KMS-11 (cell line): Measurements from ENCODE around the gene PHYHD1.
"Not testable (repeated sequence)": the region's sequence is repeated elsewhere in the genome, so short reads cannot be mapped to it uniquely, and the experiment has no call there.

ENCODE experiments used
- H2AFZ ChIP-seq: fragments of 200-600 bp; sonication (generic); 2 replicates; pipeline ENCODE4 v1.6.1; 2016; ENCODE audit warnings: antibody characterized with exemption, mixed run types, low read depth
- H3K27ac ChIP-seq: fragments of 200-600 bp; sonication (generic); 2 replicates; pipeline ENCODE4 v1.6.1; 2016; ENCODE audit warnings: mild to moderate bottlenecking, mixed run types
- H3K27me3 ChIP-seq: fragments of 200-600 bp; sonication (generic); 2 replicates; pipeline ENCODE4 v1.6.1; 2017; ENCODE audit warnings: mild to moderate bottlenecking, low read depth, mixed run types, moderate library complexity; ENCODE audit not compliant: insufficient read depth
- H3K36me3 ChIP-seq: fragments of 200-600 bp; sonication (generic); 2 replicates; pipeline ENCODE4 v1.6.1; 2017; ENCODE audit warnings: mild to moderate bottlenecking, mixed run types; ENCODE audit not compliant: insufficient read depth
- H3K4me1 ChIP-seq: fragments of 200-600 bp; sonication (generic); 2 replicates; pipeline ENCODE4 v1.6.1; 2016; ENCODE audit warnings: mild to moderate bottlenecking, low read depth, mixed run types; ENCODE audit not compliant: poor library complexity, severe bottlenecking
- H3K4me2 ChIP-seq: fragments of 200-600 bp; sonication (generic); 2 replicates; pipeline ENCODE4 v1.7.0; 2016; ENCODE audit warnings: mild to moderate bottlenecking, mixed run types
- H3K4me3 ChIP-seq: fragments of 200-600 bp; sonication (generic); IDR thresholded peaks from 2 replicates; pipeline ENCODE4 v1.6.1; 2017; ENCODE audit warnings: low read depth, low read length, mixed read lengths; ENCODE audit not compliant: insufficient read depth
- H3K79me2 ChIP-seq: fragments of 200-600 bp; sonication (generic); 2 replicates; pipeline ENCODE4 v1.6.1; 2016; ENCODE audit warnings: low read depth, mixed run types; ENCODE audit not compliant: insufficient read depth
- H3K9ac ChIP-seq: fragments of 200-600 bp; sonication (generic); 2 replicates; pipeline ENCODE4 v1.6.1; 2016; ENCODE audit warnings: mild to moderate bottlenecking, mixed run types
- H4K20me1 ChIP-seq: fragments of 200-600 bp; sonication (generic); 2 replicates; pipeline ENCODE4 v1.6.1; 2016; ENCODE audit warnings: mild to moderate bottlenecking, mixed run types; ENCODE audit not compliant: insufficient read depth
- TF ChIP-seq, protein P1 (sequence below): fragments of 200-600 bp; sonication (generic); conservative IDR thresholded peaks from 2 replicates; pipeline ENCODE4 v1.6.1; 2017; ENCODE audit warnings: low read depth, mild to moderate bottlenecking, antibody characterized with exemption, low read length, moderate library complexity, mixed read lengths

PHYHD1 gene

DNA sequence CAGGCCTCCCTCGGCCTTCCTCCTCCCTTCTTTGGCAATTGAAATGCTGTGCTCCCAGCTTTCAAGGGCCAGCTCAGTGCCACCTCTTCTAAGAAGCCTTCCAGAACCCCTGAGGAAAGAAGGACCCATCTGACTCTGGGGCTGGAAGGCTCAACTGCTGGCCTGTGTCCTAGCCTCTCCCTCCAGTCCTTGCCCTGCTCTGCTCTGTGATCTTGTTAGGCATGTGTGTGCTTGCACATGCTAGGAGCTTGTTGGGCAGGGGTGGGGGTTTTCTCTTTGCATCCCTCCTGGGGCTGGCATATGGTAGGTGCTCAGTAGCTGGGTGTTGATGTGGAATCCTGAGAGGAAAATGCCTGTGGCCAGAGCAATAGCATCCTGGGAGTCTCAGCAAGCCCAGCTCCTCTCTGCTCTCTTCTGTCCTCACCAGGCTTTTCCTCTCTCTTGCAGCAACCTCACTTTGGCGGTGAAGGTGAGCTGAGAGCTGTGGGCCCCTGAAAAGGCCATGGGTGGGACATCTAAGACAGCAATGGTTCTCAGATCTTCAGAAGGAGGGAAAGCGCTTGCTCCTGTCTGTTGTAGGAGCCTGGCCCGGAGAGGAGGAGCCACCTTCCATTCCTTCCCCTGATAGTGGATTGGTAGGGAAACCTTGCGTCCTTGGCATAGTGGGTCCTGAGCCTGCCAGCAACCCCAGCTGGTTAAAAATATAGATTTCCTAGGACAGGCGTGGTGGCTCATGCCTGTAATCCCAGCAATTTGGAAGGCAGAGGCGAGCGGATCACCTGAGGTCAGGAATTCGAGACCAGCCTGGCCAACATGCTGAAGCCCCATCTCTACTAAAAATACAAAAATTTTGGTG, 16.8 kb downstream of the PHYHD1 start:
- TF ChIP-seq, protein P1, sequence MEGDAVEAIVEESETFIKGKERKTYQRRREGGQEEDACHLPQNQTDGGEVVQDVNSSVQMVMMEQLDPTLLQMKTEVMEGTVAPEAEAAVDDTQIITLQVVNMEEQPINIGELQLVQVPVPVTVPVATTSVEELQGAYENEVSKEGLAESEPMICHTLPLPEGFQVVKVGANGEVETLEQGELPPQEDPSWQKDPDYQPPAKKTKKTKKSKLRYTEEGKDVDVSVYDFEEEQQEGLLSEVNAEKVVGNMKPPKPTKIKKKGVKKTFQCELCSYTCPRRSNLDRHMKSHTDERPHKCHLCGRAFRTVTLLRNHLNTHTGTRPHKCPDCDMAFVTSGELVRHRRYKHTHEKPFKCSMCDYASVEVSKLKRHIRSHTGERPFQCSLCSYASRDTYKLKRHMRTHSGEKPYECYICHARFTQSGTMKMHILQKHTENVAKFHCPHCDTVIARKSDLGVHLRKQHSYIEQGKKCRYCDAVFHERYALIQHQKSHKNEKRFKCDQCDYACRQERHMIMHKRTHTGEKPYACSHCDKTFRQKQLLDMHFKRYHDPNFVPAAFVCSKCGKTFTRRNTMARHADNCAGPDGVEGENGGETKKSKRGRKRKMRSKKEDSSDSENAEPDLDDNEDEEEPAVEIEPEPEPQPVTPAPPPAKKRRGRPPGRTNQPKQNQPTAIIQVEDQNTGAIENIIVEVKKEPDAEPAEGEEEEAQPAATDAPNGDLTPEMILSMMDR, result no peak
- Histone ChIP-seq H2AFZ (no peak overlapping the region), H3K27ac (no peak overlapping the region), H3K36me3 (no peaks in the 10 kb centered on the region), H3K4me3 (no peak overlapping the region), H3K4me2 (no peak overlapping the region), H3K27me3 (no peaks in the 10 kb centered on the region), H4K20me1 (no peaks in the 10 kb centered on the region), H3K4me1 (no peaks in the 10 kb centered on the region), H3K9ac (no peak overlapping the region), H3K79me2 (no peaks in the 10 kb centered on the region)

DNA sequence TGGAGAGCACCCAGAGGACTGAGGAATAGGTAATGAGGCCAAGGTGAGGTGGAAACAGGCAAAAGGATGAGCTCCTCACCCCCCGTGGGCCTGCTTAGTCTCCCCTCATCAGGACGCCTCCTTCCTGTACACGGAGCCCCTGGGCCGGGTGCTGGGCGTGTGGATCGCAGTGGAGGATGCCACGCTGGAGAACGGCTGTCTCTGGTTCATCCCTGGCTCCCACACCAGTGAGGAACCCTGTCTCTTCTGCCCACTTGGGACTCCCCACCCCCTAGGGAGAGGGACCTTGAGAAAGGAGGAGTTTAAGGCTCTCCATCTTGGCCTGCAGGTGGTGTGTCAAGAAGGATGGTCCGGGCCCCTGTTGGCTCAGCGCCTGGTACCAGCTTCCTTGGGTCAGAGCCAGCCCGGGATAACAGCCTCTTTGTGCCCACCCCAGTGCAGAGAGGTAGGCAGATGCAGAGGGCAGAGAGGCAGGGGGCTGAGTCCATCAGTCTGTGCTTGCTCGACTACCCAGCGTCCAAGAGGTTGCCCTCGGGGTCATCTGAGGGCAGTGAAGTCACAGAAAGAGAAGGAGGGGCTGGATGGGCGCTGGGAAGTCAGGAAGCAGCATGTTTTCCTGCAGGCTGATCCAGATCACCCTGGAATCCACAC, 19.6 kb downstream of the PHYHD1 start:
- TF ChIP-seq, protein P1, result no peak

DNA sequence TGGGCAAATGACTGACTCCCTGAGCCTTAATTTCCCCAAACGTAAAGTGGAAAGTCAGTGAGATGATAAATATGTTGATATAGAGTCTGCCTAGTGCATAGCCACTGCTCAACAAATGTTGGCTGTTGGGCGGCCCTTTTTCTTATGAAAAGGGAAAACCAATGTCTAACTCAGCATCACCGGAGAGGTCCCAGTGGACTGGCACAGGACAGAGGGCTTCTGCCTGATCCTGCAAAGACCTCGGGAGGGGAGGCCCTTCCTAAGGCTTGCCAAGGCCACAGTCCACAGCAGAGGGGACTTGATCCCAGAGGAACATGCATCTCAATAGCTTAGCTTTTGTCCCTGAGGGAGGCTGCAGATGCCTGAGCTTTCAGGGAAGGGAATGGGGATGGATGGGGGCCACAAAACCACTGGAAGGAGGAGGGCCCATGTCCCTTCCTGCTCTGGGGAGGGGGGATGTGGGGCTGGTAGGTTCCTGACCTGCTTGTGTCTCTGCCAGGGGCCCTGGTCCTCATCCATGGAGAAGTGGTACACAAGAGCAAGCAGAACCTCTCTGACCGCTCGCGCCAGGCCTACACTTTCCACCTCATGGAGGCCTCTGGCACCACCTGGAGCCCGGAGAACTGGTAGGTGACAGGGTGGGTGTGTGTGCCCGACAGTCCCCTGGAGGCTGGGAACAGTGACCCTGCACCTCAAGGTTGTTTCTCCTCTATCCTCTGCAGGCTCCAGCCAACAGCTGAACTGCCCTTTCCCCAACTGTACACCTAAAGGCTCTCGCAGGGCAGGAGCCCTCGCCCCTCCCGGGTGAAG, 20.4 kb downstream of the PHYHD1 start:
- no peaks in the 10 kb centered on the region for H3K36me3 ChIP-seq
- H3K4me2 ChIP-seq, result no peak overlapping the region
- no peaks in the 10 kb centered on the region for H4K20me1 ChIP-seq
- TF ChIP-seq, protein P1, result no peak
- H3K27ac ChIP-seq, result no peak overlapping the region
- H3K4me1 ChIP-seq, result no peaks in the 10 kb centered on the region
- H2AFZ ChIP-seq, result no peak overlapping the region
- no peak overlapping the region for H3K4me3 ChIP-seq
- no peaks in the 10 kb centered on the region for H3K79me2 ChIP-seq
- H3K9ac ChIP-seq, result no peak overlapping the region
- no peaks in the 10 kb centered on the region for H3K27me3 ChIP-seq

More for the DNA sequence above, 19.6 kb downstream of the PHYHD1 start:
- Histone ChIP-seq H3K36me3 (no peaks in the 10 kb centered on the region), H3K4me2 (no peak overlapping the region), H3K4me1 (no peaks in the 10 kb centered on the region), H4K20me1 (no peaks in the 10 kb centered on the region), H3K27ac (no peak overlapping the region), H3K9ac (no peak overlapping the region), H2AFZ (no peak overlapping the region), H3K79me2 (no peaks in the 10 kb centered on the region), H3K4me3 (no peak overlapping the region), H3K27me3 (no peaks in the 10 kb centered on the region)

DNA sequence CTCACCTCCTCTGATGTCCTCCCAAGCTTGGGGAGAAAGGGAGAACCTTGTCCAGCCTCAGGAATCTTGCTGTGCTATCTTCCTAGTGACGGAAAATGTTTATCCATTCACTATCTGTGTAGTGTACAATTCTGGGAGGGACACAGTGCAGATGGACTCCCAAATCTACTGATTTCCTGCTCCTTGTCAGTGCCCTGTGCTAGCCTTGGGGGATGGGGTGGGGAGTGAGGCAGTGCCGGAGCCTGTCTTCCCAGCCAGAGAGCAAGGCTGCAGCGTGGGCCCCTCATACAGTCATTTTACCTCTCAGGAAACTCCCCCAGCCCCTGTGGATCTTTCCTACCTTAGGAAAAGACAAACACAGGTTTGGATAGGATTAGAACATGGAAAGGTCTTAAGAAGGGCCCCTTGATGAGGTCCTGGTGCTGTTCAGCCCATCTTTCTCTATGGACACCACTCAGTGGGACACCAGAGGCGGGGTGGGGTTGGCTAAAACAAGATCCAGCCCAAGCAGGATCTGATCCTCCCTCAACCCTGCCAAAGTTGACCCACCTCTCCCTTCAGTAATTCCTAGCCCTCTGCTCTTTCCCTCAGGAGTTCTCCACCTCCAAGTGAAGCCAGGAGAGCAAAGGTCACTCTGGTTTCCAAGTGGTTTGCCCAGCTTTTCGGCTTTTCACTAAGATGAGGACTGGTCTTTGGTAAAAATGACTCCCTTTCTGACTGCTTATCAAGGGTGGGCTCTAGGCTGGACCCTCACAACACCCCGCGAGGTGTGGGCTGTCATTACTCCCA, 23.2 kb downstream of the PHYHD1 start:
- no peak overlapping the region for H3K4me2 ChIP-seq

DNA sequence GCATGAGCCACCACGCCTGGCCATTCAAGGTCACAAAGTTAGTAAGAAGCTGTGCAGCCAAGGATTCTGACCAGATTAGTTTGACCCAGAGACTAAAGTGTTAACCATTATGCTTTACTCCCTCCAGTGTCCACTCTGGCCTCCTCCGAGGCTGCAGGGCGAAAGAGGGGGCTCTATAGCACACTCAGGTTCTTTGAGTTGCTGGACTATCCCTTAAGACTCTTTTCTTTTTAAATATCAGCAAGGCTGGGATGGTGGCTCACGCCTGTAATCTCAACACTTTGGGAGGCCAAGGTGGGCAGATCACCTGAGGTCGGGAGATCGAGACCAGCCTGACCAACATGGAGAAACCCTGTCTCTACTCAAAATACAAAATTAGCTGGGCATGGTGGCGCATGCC, 24.2 kb downstream of the PHYHD1 start:
- not testable (repeated sequence) for H3K27me3 ChIP-seq, H3K9ac ChIP-seq, H4K20me1 ChIP-seq, H3K36me3 ChIP-seq, H3K4me3 ChIP-seq, H3K4me2 ChIP-seq, H3K27ac ChIP-seq, H2AFZ ChIP-seq
- H3K79me2 ChIP-seq, result peaks cover 12% of the 10 kb centered on the region; the same call in 1 of the 2 replicates
- H3K4me1 ChIP-seq, result peaks cover 13% of the 10 kb centered on the region

More for the DNA sequence above, 23.2 kb downstream of the PHYHD1 start:
- TF ChIP-seq, protein P1, result no peak
- H3K27me3 ChIP-seq, result no peaks in the 10 kb centered on the region
- no peaks in the 10 kb centered on the region for H3K36me3 ChIP-seq
- no peak overlapping the region for H2AFZ ChIP-seq
- peaks cover 11% of the 10 kb centered on the region for H3K4me1 ChIP-seq
- H3K4me3 ChIP-seq, result no peak overlapping the region
- no peak overlapping the region for H3K9ac ChIP-seq
- H3K79me2 ChIP-seq, result peaks cover 8% of the 10 kb centered on the region; the same call in 1 of the 2 replicates
- H3K27ac ChIP-seq, result no peak overlapping the region
- no peaks in the 10 kb centered on the region for H4K20me1 ChIP-seq
